GM06990 (cell line): ENCODE results near the gene SMPD2.
A peak's percentile ranks its signal among the peaks of the same experiment; 100 is the strongest.

ENCODE experiments used
- DNase-seq: peaks from one replicate; pipeline ENCODE4 v3.0.0-alpha.2; 2011; ENCODE audit not compliant: insufficient read length; ENCODE audit errors: extremely low read depth
- H3K27me3 ChIP-seq: replicated peaks from 2 replicates; pipeline ENCODE4 v1.6.0; 2011; ENCODE audit warnings: low read length; ENCODE audit not compliant: control insufficient read depth, insufficient read depth
- H3K36me3 ChIP-seq: 2 replicates; pipeline ENCODE4 v1.5.1; 2011; ENCODE audit warnings: low read length; ENCODE audit not compliant: control insufficient read depth, insufficient read depth
- H3K4me3 ChIP-seq: replicated peaks from 2 replicates; pipeline ENCODE4 v1.5.1; 2011; ENCODE audit warnings: low read depth, mild to moderate bottlenecking, control low read depth, low read length
- CTCF ChIP-seq: IDR thresholded peaks from 2 replicates; pipeline ENCODE4 v1.5.1; 2011; ENCODE audit warnings: low read length, control low read depth, mild to moderate bottlenecking, inconsistent platforms; ENCODE audit not compliant: insufficient read depth, poor library complexity, severe bottlenecking

SMPD2 gene

GRCh38 chr6:109475625-109476024, 35.1 kb downstream of the SMPD2 start:
- TF ChIP-seq CTCF: no peak
- DNase-seq: no peak
- no peak overlapping the region for H3K4me3 ChIP-seq
- H3K36me3 ChIP-seq: peaks cover 11% of the 10 kb centered on the region
- H3K27me3 ChIP-seq: no peaks in the 10 kb centered on the region

GRCh38 chr6:109477184-109477583, 36.7 kb downstream of the SMPD2 start:
- Histone ChIP-seq H3K36me3 (peaks cover 4% of the 10 kb centered on the region), H3K4me3 (no peak overlapping the region)

GRCh38 chr6:109477725-109478124, 37.2 kb downstream of the SMPD2 start:
- no peak overlapping the region; the same call in 1 of the 2 replicates for H3K4me3 ChIP-seq
- H3K27me3 ChIP-seq: no peaks in the 10 kb centered on the region
- H3K36me3 ChIP-seq: peaks cover 4% of the 10 kb centered on the region
- DNase-seq: no peak
- no peak for TF ChIP-seq CTCF

More at GRCh38 chr6:109477184-109477583, 36.7 kb downstream of the SMPD2 start:
- no peaks in the 10 kb centered on the region for H3K27me3 ChIP-seq
- TF ChIP-seq CTCF: no peak
- no peak for DNase-seq

- TF ChIP-seq CTCF: no peak
- Histone ChIP-seq H3K4me3 (peak overlapping the region; percentile 40), H3K27me3 (no peaks in the 10 kb centered on the region), H3K36me3 (peaks cover 4% of the 10 kb centered on the region)
- DNase-seq: no peak
Measured at GRCh38 chr6:109478222-109478805, 37.8 kb downstream of the SMPD2 start.

- Histone ChIP-seq H3K4me3 (peak overlapping the region; percentile 59), H3K36me3 (peaks cover 4% of the 10 kb centered on the region), H3K27me3 (no peaks in the 10 kb centered on the region)
- TF ChIP-seq CTCF: no peak
- no peak for DNase-seq
Measured at GRCh38 chr6:109478841-109479624, 38.5 kb downstream of the SMPD2 start.
